HepG2 (cell line): ENCODE data around the gene LIFR. TPM values are rescaled to one million over a fixed set of nuclear protein-coding genes. Genes with fewer than 3 reads are reported as not detected.

Experiments
- CBX1 ChIP-seq: IDR thresholded peaks from one replicate; pipeline ENCODE4 v1.6.1; 2016; ENCODE audit warnings: antibody characterized with exemption, low read depth
- ELF4 ChIP-seq: sonication (generic); formaldehyde crosslinking; IDR thresholded peaks from 2 replicates; pipeline ENCODE4 v1.5.0; 2020; ENCODE audit warnings: missing genetic modification reagents, mild to moderate bottlenecking, moderate library complexity, borderline replicate concordance
- FOSL2 ChIP-seq: sonication (generic); formaldehyde crosslinking; IDR thresholded peaks from 2 replicates; pipeline ENCODE4 v1.4.0; 2020; ENCODE audit warnings: missing genetic modification reagents
- FOXJ3 ChIP-seq: sonication (generic); formaldehyde crosslinking; IDR thresholded peaks from 2 replicates; pipeline ENCODE4 v1.4.0; 2020; ENCODE audit warnings: missing genetic modification reagents, mild to moderate bottlenecking, borderline replicate concordance
- GPN1 ChIP-seq: sonication (generic); formaldehyde crosslinking; IDR thresholded peaks from 2 replicates; pipeline ENCODE4 v1.5.1; 2020; ENCODE audit warnings: missing genetic modification reagents, borderline replicate concordance
- IKZF1 ChIP-seq: fragments of 450-650 bp; IDR thresholded peaks from 2 replicates; pipeline ENCODE4 v1.7.1; 2016
- KAT2B ChIP-seq: fragments of 150-350 bp; IDR thresholded peaks from 2 replicates; pipeline ENCODE4 v1.6.1; 2014; ENCODE audit warnings: low read depth, low read length, borderline replicate concordance
- KDM5B ChIP-seq: sonication (generic); formaldehyde crosslinking; IDR thresholded peaks from 2 replicates; pipeline ENCODE4 v1.4.0; 2020; ENCODE audit warnings: missing genetic modification reagents, mild to moderate bottlenecking, borderline replicate concordance
- LCORL ChIP-seq, 2 experiments: fragments of 450-650 bp in 1 of 2; sonication (generic) in 1 of 2; formaldehyde crosslinking in 1 of 2; IDR thresholded peaks; 2 replicates each; pipeline versions ENCODE4 v1.5.0 to v1.6.1; 2017 to 2020; ENCODE audit warnings: antibody characterized with exemption in 1 of 2, missing genetic modification reagents in 1 of 2
- MTF2 ChIP-seq: sonication (generic); formaldehyde crosslinking; IDR thresholded peaks from 2 replicates; pipeline ENCODE4 v1.5.0; 2020; ENCODE audit warnings: missing genetic modification reagents, borderline replicate concordance
- PCBP1 ChIP-seq: fragments of 200-400 bp; formaldehyde crosslinking; IDR thresholded peaks from 2 replicates; pipeline ENCODE4 v1.6.1; 2017; ENCODE audit warnings: mild to moderate bottlenecking, low read depth, low read length, borderline replicate concordance
- POLR2G ChIP-seq: fragments of 200-400 bp; formaldehyde crosslinking; IDR thresholded peaks from 2 replicates; pipeline ENCODE4 v1.6.1; 2018; ENCODE audit warnings: mild to moderate bottlenecking, low read depth, low read length, moderate library complexity
- SNAI1 ChIP-seq: sonication (generic); formaldehyde crosslinking; IDR thresholded peaks from 2 replicates; pipeline ENCODE4 v1.5.0; 2020; ENCODE audit warnings: mild to moderate bottlenecking, missing genetic modification reagents, borderline replicate concordance
- SP5 ChIP-seq: IDR thresholded peaks from 2 replicates; pipeline ENCODE4 v1.6.1; 2016; ENCODE audit warnings: low read depth, borderline replicate concordance
- TGIF2 ChIP-seq: IDR thresholded peaks from 2 replicates; pipeline ENCODE4 v1.6.1; 2016; ENCODE audit warnings: control low read depth, missing compliant biosample characterization
- ZNF24 ChIP-seq: fragments of 450-650 bp; IDR thresholded peaks from 2 replicates; pipeline ENCODE4 v1.6.1; 2017; ENCODE audit warnings: antibody characterized with exemption, mild to moderate bottlenecking
- ZNF263 ChIP-seq: sonication (generic); formaldehyde crosslinking; IDR thresholded peaks from 2 replicates; pipeline ENCODE4 v1.4.0; 2020; ENCODE audit warnings: missing genetic modification reagents
- ZNF367 ChIP-seq: sonication (generic); formaldehyde crosslinking; IDR thresholded peaks from 2 replicates; pipeline ENCODE4 v1.4.0; 2020; ENCODE audit warnings: missing genetic modification reagents, borderline replicate concordance
- ZNF431 ChIP-seq: sonication (generic); formaldehyde crosslinking; IDR thresholded peaks from 2 replicates; pipeline ENCODE4 v1.9.0; 2022; ENCODE audit warnings: missing genetic modification reagents, low read depth, mild to moderate bottlenecking, borderline replicate concordance
- ZNF614 ChIP-seq: IDR thresholded peaks from 2 replicates; pipeline ENCODE4 v1.6.1; 2018; ENCODE audit warnings: missing biosample characterization, missing genetic modification reagents, inconsistent platforms, borderline replicate concordance
- ZNF790 ChIP-seq: sonication (generic); formaldehyde crosslinking; IDR thresholded peaks from 2 replicates; pipeline ENCODE4 v1.8.0; 2022; ENCODE audit warnings: missing genetic modification reagents, mild to moderate bottlenecking, borderline replicate concordance
- polyA plus RNA-seq, 8 experiments: library from polyadenylated mRNA; depleted of rRNA in 3 of 8; stranded (reverse) in 7 of 8; unstranded in 1 of 8; fragments of >200 nt; fragmentation: Illumina TruSeq in 4 of 8; extraction: Trizol in 4 of 8; gene quantifications; 2 replicates each; pipeline versions ENCODE4 v1.2.1 to v1.2.3, GENCODE V29; 2011 to 2016; ENCODE audit warnings: low read depth in 4 of 8, missing spikeins in 1 of 8, mixed read lengths in 1 of 8; ENCODE audit not compliant: insufficient read depth in 1 of 8
- total RNA-seq, 5 experiments: library from RNA; depleted of rRNA; stranded (reverse); fragments of >200 nt; fragmentation: Illumina TruSeq; extraction: Trizol; gene quantifications; 2 replicates each; pipeline ENCODE4 v1.2.3, GENCODE V29; 2016; ENCODE audit warnings: low read depth in 1 of 5
- TF ChIP-seq, protein P1 (sequence below): sonication (generic); formaldehyde crosslinking; IDR thresholded peaks from 2 replicates; pipeline ENCODE4 v1.4.0; 2020; ENCODE audit warnings: mild to moderate bottlenecking, missing genetic modification reagents
- TF ChIP-seq, protein P2 (sequence below): sonication (generic); formaldehyde crosslinking; IDR thresholded peaks from 2 replicates; pipeline ENCODE4 v1.8.0; 2022; ENCODE audit warnings: mild to moderate bottlenecking, missing genetic modification reagents, moderate library complexity
- TF ChIP-seq, protein P3 (sequence below): sonication (generic); formaldehyde crosslinking; IDR thresholded peaks from 2 replicates; pipeline ENCODE4 v1.9.0; 2021; ENCODE audit warnings: missing genetic modification reagents, borderline replicate concordance
- TF ChIP-seq, protein P4 (sequence below): sonication (generic); formaldehyde crosslinking; IDR thresholded peaks from 2 replicates; pipeline ENCODE4 v1.4.0; 2020; ENCODE audit warnings: missing genetic modification reagents; ENCODE audit errors: not compliant biosample characterization

Gene LIFR
- total and polyA plus RNA-seq, 2 of the 13 experiments (the other 11 are each of a cell fraction or from before 2014, with no cell fraction given) = 6.3 to 25.2 TPM

DNA sequence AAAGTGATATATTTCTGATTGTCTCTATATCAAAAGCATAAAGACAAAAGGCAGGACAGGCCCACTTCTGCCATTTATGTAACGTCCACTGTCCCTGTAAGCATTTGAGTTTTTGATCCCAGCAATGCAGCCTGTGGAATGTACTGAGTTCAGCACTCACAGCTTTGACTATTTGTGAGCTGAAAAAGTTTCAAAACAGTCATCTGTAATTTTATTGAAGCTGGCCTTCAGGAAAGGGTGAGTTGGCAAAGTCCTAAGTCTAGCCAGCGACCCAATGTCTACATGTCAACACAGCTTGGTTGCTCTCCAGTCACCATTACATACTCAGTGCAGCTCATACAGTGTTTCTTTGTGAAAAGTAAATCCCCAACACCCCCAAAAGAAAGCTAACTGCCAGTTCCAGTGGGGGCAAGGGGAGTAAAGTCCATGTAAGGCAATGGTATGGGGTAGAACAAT is 9.7 kb downstream of the LIFR start (continued):
- no peak for TF ChIP-seq ZNF367 (CRISPR knock-in tag)
- no peak for TF ChIP-seq FOXJ3
- TF ChIP-seq, protein P1, sequence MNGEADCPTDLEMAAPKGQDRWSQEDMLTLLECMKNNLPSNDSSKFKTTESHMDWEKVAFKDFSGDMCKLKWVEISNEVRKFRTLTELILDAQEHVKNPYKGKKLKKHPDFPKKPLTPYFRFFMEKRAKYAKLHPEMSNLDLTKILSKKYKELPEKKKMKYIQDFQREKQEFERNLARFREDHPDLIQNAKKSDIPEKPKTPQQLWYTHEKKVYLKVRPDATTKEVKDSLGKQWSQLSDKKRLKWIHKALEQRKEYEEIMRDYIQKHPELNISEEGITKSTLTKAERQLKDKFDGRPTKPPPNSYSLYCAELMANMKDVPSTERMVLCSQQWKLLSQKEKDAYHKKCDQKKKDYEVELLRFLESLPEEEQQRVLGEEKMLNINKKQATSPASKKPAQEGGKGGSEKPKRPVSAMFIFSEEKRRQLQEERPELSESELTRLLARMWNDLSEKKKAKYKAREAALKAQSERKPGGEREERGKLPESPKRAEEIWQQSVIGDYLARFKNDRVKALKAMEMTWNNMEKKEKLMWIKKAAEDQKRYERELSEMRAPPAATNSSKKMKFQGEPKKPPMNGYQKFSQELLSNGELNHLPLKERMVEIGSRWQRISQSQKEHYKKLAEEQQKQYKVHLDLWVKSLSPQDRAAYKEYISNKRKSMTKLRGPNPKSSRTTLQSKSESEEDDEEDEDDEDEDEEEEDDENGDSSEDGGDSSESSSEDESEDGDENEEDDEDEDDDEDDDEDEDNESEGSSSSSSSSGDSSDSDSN (CRISPR knock-in tag) = no peak
- no peak for TF ChIP-seq MTF2 (CRISPR knock-in tag)
- peak; percentile 80 for TF ChIP-seq FOSL2 (CRISPR knock-in tag)
- TF ChIP-seq SNAI1 (CRISPR knock-in tag) = no peak
- no peak for TF ChIP-seq GPN1 (CRISPR knock-in tag)
- TF ChIP-seq ZNF263 (CRISPR knock-in tag) = no peak
- no peak for TF ChIP-seq KAT2B
- TF ChIP-seq, protein P2, sequence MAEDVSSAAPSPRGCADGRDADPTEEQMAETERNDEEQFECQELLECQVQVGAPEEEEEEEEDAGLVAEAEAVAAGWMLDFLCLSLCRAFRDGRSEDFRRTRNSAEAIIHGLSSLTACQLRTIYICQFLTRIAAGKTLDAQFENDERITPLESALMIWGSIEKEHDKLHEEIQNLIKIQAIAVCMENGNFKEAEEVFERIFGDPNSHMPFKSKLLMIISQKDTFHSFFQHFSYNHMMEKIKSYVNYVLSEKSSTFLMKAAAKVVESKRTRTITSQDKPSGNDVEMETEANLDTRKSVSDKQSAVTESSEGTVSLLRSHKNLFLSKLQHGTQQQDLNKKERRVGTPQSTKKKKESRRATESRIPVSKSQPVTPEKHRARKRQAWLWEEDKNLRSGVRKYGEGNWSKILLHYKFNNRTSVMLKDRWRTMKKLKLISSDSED = no peak
- TF ChIP-seq, protein P3, sequence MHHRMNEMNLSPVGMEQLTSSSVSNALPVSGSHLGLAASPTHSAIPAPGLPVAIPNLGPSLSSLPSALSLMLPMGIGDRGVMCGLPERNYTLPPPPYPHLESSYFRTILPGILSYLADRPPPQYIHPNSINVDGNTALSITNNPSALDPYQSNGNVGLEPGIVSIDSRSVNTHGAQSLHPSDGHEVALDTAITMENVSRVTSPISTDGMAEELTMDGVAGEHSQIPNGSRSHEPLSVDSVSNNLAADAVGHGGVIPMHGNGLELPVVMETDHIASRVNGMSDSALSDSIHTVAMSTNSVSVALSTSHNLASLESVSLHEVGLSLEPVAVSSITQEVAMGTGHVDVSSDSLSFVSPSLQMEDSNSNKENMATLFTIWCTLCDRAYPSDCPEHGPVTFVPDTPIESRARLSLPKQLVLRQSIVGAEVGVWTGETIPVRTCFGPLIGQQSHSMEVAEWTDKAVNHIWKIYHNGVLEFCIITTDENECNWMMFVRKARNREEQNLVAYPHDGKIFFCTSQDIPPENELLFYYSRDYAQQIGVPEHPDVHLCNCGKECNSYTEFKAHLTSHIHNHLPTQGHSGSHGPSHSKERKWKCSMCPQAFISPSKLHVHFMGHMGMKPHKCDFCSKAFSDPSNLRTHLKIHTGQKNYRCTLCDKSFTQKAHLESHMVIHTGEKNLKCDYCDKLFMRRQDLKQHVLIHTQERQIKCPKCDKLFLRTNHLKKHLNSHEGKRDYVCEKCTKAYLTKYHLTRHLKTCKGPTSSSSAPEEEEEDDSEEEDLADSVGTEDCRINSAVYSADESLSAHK (CRISPR knock-in tag) = no peak
- no peak for TF ChIP-seq ZNF24
- no peak for TF ChIP-seq CBX1
- TF ChIP-seq, protein P4, sequence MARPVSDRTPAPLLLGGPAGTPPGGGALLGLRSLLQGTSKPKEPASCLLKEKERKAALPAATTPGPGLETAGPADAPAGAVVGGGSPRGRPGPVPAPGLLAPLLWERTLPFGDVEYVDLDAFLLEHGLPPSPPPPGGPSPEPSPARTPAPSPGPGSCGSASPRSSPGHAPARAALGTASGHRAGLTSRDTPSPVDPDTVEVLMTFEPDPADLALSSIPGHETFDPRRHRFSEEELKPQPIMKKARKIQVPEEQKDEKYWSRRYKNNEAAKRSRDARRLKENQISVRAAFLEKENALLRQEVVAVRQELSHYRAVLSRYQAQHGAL (CRISPR knock-in tag) = no peak
- TF ChIP-seq PCBP1 = no peak
- TF ChIP-seq ZNF614 (CRISPR knock-in tag) = no peak
- TF ChIP-seq ZNF790 (CRISPR knock-in tag) = no peak
- TF ChIP-seq IKZF1 = no peak
- TF ChIP-seq POLR2G = no peak
- TF ChIP-seq LCORL (IDR thresholded peaks at IDR 0.05) = no peak; the same call in 1 of the 2 replicates
- peak; percentile 88 for TF ChIP-seq LCORL (CRISPR knock-in tag; IDR thresholded peaks at IDR 0.05)
- TF ChIP-seq ELF4 (CRISPR knock-in tag) = no peak
- no peak for TF ChIP-seq ZNF431 (CRISPR knock-in tag)
- no peak for TF ChIP-seq SP5 (CRISPR knock-in tag)
- TF ChIP-seq KDM5B (CRISPR knock-in tag) = no peak
- no peak for TF ChIP-seq TGIF2 (CRISPR knock-in tag)
